ENCODE measurements around the gene CPA2. TPM values are rescaled to one million over a fixed set of nuclear protein-coding genes. Genes with fewer than 3 reads are reported as not detected.
"Not testable (repeated sequence)": the region's sequence is repeated elsewhere in the genome, so short reads cannot be mapped to it uniquely, and the experiment has no call there.

The CPA2 gene
- total RNA-seq, 1 donor from 2014 or later = not detected

GRCh38 chr7:130305433-130306042 is 38.9 kb downstream of the CPA2 start:
- no peak for DNase-seq (ENCODE audit: low read depth, low spot score)

GRCh38 chr7:130309986-130310385 is 43.3 kb downstream of the CPA2 start:
- DNase-seq (ENCODE audit: low read depth, low spot score) = no peak

- no peak for DNase-seq (ENCODE audit: low read depth, low spot score)
Observed at GRCh38 chr7:130314305-130314704, 47.6 kb downstream of the CPA2 start.

DNA sequence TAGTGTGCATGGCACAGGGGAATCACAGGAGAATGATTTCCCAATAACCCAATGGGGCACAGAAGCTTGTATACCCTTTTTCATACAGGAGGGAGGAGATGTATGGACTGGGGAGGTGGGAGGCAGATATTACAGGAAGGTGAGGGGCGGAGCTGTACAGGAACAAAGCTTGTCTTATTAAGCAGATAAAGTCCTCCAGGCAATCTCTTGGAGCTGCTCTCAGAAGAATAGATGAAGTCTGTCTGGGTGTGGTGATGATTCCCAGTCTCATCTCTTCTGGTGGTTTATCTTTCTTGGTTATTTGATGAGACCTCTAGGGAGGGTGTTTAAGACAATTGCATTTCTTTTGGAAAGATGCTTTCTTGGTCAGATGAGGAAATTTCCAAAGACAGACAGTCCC is 52.9 kb downstream of the CPA2 start:
- DNase-seq (ENCODE audit: low read depth, low spot score) = no peak

- DNase-seq (ENCODE audit: low read depth, low spot score) = not testable (repeated sequence)
Observed at GRCh38 chr7:130321542-130322229, 55.0 kb downstream of the CPA2 start.

DNA sequence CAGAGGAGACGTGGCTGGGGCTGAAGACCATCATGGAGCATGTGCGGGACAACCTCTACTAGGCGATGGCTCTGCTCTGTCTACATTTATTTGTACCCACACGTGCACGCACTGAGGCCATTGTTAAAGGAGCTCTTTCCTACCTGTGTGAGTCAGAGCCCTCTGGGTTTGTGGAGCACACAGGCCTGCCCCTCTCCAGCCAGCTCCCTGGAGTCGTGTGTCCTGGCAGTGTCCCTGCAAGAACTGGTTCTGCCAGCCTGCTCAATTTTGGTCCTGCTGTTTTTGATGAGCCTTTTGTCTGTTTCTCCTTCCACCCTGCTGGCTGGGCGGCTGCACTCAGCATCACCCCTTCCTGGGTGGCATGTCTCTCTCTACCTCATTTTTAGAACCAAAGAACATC is 56.0 kb downstream of the CPA2 start:
- DNase-seq (ENCODE audit: low read depth, low spot score) = no peak

DNA sequence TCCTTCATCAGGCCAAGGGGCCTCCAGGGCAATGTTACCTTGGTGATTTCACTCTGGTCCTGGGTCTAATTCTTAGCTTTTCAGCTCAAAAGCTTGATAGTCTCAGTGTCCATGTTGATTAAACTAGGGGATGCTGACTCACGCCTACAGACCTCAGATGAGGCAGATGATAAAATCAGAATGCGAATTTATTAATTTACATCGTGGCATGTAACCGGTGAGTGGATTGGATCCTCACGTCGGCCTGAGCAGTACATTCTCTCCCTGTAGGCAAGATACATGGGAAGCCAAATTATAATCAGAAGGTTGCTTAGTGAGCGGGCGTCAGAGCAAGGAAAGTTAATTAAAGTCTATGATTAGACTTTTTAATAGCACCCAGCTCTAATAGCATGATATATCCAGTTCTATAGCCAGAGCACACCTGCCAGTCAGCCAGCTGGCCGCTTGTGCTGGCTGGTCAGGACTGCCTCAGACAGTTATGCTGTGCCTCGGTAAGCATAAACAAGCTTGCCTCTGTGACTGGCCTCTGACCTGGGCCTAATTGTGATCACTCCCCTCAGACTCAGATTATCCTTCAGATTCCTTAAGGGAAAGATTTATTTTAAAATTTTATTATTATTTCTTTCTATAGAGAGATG is 57.8 kb downstream of the CPA2 start:
- no peak for DNase-seq (ENCODE audit: low read depth, low spot score)

- DNase-seq (ENCODE audit: low read depth, low spot score) = no peak
Observed at GRCh38 chr7:130329681-130330080, 63.0 kb downstream of the CPA2 start.

- no peak for DNase-seq (ENCODE audit: low read depth, low spot score)
Observed at GRCh38 chr7:130332259-130333053, 65.8 kb downstream of the CPA2 start.

- no peak for DNase-seq (ENCODE audit: low read depth, low spot score)
Observed at GRCh38 chr7:130333832-130334231, 67.2 kb downstream of the CPA2 start.

GRCh38 chr7:130334274-130334673 is 67.6 kb downstream of the CPA2 start:
- DNase-seq (ENCODE audit: low read depth, low spot score) = no peak

- no peak for DNase-seq (ENCODE audit: low read depth, low spot score)
Observed at GRCh38 chr7:130337410-130337971, 70.8 kb downstream of the CPA2 start.

- no peak for DNase-seq (ENCODE audit: low read depth, low spot score)
Observed at GRCh38 chr7:130338233-130338632, 71.6 kb downstream of the CPA2 start.

Other genes with a start within 250 kb of the CPA2 start
- 18.9 and 25.2 TPM in 2 replicates for gene ZC3HC1, start 215.5 kb upstream of the CPA2 start, total RNA-seq
- 29.3 and 39.9 TPM in 2 replicates for gene KLHDC10, start 196.3 kb upstream of the CPA2 start, total RNA-seq
- 8.3 and 10.2 TPM in 2 replicates for gene TMEM209, start 61.5 kb upstream of the CPA2 start, total RNA-seq
- not detected in 2 replicates for gene SSMEM1, start 59.0 kb upstream of the CPA2 start, total RNA-seq
- gene CPA4, start 26.3 kb downstream of the CPA2 start, total RNA-seq = 0.39 and 0.59 TPM in 2 replicates
- gene CPA5, start 78.0 kb downstream of the CPA2 start, total RNA-seq = not detected in 2 replicates
- gene CPA1, start 113.6 kb downstream of the CPA2 start, total RNA-seq = not detected in 2 replicates
- gene CEP41, start 174.2 kb downstream of the CPA2 start, total RNA-seq = 6.3 and 17.3 TPM in 2 replicates
- 5.3 and 8.4 TPM in 2 replicates for gene MEST, start 225.2 kb downstream of the CPA2 start, total RNA-seq